Fibroblast of lung (primary cell): Measurements from ENCODE around the gene NFATC3. TPM values are rescaled to one million over a fixed set of nuclear protein-coding genes. Genes with fewer than 3 reads are reported as not detected.

Experiments
- DNase-seq, 2 donors: peaks; one replicate each; pipeline versions ENCODE4 v3.0.0 to v3.0.0-alpha.2; 2010; ENCODE audit warnings: low read depth in 2 of 2
- H2AFZ ChIP-seq: 2 replicates; pipeline ENCODE4 v1.5.1; 2012; ENCODE audit warnings: low read length, control low read depth, inconsistent platforms
- H3K27ac ChIP-seq: 2 replicates; pipeline ENCODE4 v1.5.1; 2011; ENCODE audit warnings: low read length, control low read depth; ENCODE audit not compliant: insufficient read depth
- H3K27me3 ChIP-seq: 2 replicates; pipeline ENCODE4 v1.5.1; 2011; ENCODE audit warnings: mild to moderate bottlenecking, low read length; ENCODE audit not compliant: control insufficient read depth, insufficient read depth
- H3K36me3 ChIP-seq: 2 replicates; pipeline ENCODE4 v1.5.1; 2011; ENCODE audit warnings: low read length; ENCODE audit not compliant: control insufficient read depth, insufficient read depth
- H3K4me1 ChIP-seq: 2 replicates; pipeline ENCODE4 v1.5.1; 2011; ENCODE audit warnings: low read length; ENCODE audit not compliant: control insufficient read depth, insufficient read depth; ENCODE audit errors: extremely low read depth
- H3K4me2 ChIP-seq: 2 replicates; pipeline ENCODE4 v1.5.1; 2011; ENCODE audit warnings: low read length, control low read depth; ENCODE audit not compliant: insufficient read depth; ENCODE audit errors: extremely low read depth
- H3K4me3 ChIP-seq, 4 experiments: fragments of 200-600 bp in 1 of 4; sonication (generic) in 1 of 4; replicated peaks in 1 of 4; 2 replicates each; pipeline ENCODE4 v1.5.1; 2011 to 2016; ENCODE audit warnings: low read length in 4 of 4, low read depth in 3 of 4, mild to moderate bottlenecking in 3 of 4, control low read depth in 2 of 4, inconsistent platforms in 1 of 4, mixed read lengths in 1 of 4; ENCODE audit not compliant: insufficient read depth in 1 of 4; ENCODE audit errors: control extremely low read depth in 1 of 4
- H3K79me2 ChIP-seq: 2 replicates; pipeline ENCODE4 v1.5.1; 2012; ENCODE audit warnings: mild to moderate bottlenecking, low read length, inconsistent platforms; ENCODE audit not compliant: control insufficient read depth, insufficient read depth
- H3K9ac ChIP-seq: 2 replicates; pipeline ENCODE4 v1.5.1; 2011; ENCODE audit warnings: mild to moderate bottlenecking, low read length, control low read depth; ENCODE audit not compliant: insufficient read depth
- H3K9me3 ChIP-seq: 2 replicates; pipeline ENCODE4 v1.5.1; 2012; ENCODE audit warnings: low read depth, low read length; ENCODE audit not compliant: control insufficient read depth, insufficient read depth
- H4K20me1 ChIP-seq: 2 replicates; pipeline ENCODE4 v1.5.1; 2011; ENCODE audit warnings: low read length; ENCODE audit not compliant: control insufficient read depth, insufficient read depth; ENCODE audit errors: extremely low read depth
- EZH2 ChIP-seq: IDR thresholded peaks from 2 replicates; pipeline ENCODE4 v1.5.1; 2012; ENCODE audit warnings: low read length, control low read depth, mild to moderate bottlenecking; ENCODE audit errors: missing control alignments
- polyA plus RNA-seq, 2 donors: library from polyadenylated mRNA; depleted of rRNA in 1 of 2; stranded (reverse) in 1 of 2; unstranded in 1 of 2; fragments of >200 nt; gene quantifications; 2 replicates each; pipeline ENCODE4 v1.2.1, GENCODE V29; 2011 to 2012; ENCODE audit warnings: missing spikeins in 1 of 2
- total RNA-seq: library from RNA; depleted of rRNA; stranded (reverse); fragments of >200 nt; gene quantifications from 2 replicates; pipeline ENCODE4 v1.2.1, GENCODE V29; 2014
- TF ChIP-seq, protein P1 (sequence below), 2 donors: IDR thresholded peaks in 1 of 2; conservative IDR thresholded peaks in 1 of 2; 1 replicate in 1 of 2; 2 replicates in 1 of 2; pipeline ENCODE4 v1.5.1; 2011 to 2012; ENCODE audit warnings: low read length in 2 of 2, control low read depth in 1 of 2, inconsistent platforms in 1 of 2, low read depth in 1 of 2, mild to moderate bottlenecking in 1 of 2

The NFATC3 gene
- total and polyA plus RNA-seq, 2 donors (not counting 1 experiment from before 2014, with no cell fraction given): 9.6 to 10.6 TPM

DNA sequence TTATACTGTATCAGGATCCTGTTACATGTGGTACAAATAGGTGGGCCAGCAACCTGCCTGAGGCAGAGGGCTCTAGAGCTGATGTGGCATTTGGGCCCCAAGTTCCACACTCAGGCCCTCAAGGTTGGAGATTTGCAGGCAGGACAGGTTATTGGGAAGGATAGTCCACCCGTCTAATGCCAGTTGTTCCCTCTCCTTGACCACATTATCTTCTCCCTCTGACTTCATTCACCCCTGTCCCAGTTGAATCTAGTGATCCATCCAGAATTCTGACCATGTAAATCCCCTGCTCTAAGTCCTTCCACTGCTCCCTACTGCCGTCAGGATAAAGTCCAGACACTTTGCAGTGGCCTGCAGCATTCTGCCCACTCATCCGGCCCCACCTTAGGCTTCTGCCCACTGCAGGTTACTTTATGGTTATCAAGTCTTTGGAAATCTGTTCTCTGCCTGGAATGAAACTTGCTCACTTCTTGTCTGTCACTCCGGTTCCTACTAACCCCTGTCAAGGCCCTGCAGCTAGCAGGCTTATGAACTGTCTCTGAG lies 1.9 kb upstream of the NFATC3 start:
- Histone ChIP-seq H3K27me3 (no peaks in the 10 kb centered on the region), H4K20me1 (peaks cover 1% of the 10 kb centered on the region), H3K4me3 (no peak overlapping the region), H2AFZ (no peak overlapping the region), H3K9me3 (no peaks in the 10 kb centered on the region), H3K4me2 (no peak overlapping the region), H3K4me1 (peaks cover 17% of the 10 kb centered on the region), H3K27ac (no peak overlapping the region), H3K9ac (no peak overlapping the region), H3K36me3 (no peaks in the 10 kb centered on the region), H3K79me2 (peaks cover 23% of the 10 kb centered on the region)
- no peak for TF ChIP-seq EZH2
- TF ChIP-seq, protein P1, sequence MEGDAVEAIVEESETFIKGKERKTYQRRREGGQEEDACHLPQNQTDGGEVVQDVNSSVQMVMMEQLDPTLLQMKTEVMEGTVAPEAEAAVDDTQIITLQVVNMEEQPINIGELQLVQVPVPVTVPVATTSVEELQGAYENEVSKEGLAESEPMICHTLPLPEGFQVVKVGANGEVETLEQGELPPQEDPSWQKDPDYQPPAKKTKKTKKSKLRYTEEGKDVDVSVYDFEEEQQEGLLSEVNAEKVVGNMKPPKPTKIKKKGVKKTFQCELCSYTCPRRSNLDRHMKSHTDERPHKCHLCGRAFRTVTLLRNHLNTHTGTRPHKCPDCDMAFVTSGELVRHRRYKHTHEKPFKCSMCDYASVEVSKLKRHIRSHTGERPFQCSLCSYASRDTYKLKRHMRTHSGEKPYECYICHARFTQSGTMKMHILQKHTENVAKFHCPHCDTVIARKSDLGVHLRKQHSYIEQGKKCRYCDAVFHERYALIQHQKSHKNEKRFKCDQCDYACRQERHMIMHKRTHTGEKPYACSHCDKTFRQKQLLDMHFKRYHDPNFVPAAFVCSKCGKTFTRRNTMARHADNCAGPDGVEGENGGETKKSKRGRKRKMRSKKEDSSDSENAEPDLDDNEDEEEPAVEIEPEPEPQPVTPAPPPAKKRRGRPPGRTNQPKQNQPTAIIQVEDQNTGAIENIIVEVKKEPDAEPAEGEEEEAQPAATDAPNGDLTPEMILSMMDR (conservative IDR thresholded peaks at IDR 0.05 in 1 of 2, IDR thresholded peaks at IDR 0.05 in 1 of 2; ENCODE audit: low read depth in 1 of 2, low read length in 2 of 2): no peak
- DNase-seq: no peak

DNA sequence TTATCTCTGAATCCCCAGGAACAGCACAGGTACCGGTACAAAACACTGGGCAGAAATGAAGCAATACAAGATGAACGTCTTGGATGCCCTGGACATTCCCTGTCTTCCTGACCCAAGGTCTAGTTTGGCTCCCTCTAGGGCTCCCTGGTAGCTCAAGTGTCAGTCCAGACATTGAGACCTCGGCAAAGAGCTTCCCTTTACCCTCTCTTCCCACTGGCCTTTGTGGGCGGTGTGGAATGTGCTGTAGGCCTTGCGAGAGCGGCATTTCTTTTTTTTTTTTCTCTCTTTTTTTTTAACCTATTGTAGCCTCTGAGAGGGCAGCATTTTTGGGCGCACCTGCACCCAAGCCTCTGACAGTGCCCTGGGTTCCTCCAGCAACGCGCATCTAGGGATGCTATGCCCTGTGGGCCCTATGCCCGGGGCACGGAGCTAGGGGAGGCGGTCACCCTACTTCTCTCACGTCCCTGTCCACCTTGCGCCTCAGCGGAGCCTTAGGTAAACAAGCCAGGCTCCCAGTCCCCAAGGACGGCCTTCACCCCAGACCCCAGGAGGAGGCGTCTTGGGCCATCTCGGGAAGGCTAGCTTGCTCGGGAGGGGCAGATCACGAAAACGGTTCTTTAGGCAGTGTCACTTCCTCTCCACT lies 1.2 kb upstream of the NFATC3 start:
- TF ChIP-seq, protein P1 (conservative IDR thresholded peaks at IDR 0.05 in 1 of 2, IDR thresholded peaks at IDR 0.05 in 1 of 2; ENCODE audit: low read depth in 1 of 2, low read length in 2 of 2): peak in 1 of 2 donors; percentile 8
- no peak for TF ChIP-seq EZH2
- H2AFZ ChIP-seq: peak overlapping the region; percentile 97
- peak overlapping the region in 3 of 4 experiments; percentile 54 to 62 (median 57) for H3K4me3 ChIP-seq
- H3K9me3 ChIP-seq: no peaks in the 10 kb centered on the region
- peaks cover 1% of the 10 kb centered on the region for H4K20me1 ChIP-seq
- H3K9ac ChIP-seq: peak overlapping the region; percentile 61
- peaks cover 30% of the 10 kb centered on the region for H3K79me2 ChIP-seq
- H3K27ac ChIP-seq: peak overlapping the region; percentile 73
- peak overlapping the region; percentile 98 for H3K4me2 ChIP-seq
- no peaks in the 10 kb centered on the region for H3K27me3 ChIP-seq
- peak; percentile 37 to 46 for DNase-seq
- H3K4me1 ChIP-seq: peaks cover 17% of the 10 kb centered on the region
- no peaks in the 10 kb centered on the region for H3K36me3 ChIP-seq

DNA sequence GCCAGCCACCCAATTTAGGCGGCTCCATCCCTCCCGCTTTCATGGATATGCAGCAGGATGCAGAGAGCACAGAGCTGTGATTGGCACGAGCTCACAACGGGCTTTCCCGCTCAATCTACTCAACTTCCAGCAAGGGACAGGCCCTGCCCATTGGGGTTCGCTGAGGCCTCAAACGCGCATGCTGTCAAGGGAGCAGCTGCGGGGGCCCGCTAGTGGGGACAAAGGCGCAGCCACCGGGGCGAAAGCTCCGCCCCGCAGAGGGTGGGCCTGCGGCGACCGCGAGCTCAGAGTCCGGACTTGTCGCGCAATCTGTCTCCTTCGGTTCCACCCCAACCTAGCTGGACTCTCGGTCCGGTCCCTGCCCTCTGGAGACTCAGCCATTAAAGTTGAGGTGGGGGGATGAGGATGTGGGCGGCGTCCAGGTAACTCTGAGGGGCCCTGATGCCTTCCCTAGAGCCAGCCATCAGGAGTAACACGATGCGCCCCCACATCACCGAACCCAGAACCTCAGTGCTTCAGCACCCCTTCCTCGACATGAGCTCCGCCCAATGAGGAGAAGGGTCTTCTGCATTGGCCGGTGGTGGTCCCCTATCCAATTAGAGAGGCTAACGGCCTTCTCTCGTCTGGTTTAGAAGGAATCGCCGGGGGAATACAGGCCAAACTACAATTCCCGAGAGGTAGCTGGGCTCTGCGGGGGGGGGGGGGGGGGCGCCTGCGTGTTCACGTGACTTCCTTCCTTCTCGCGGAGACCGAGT lies 489 bp upstream of the NFATC3 start:
- Histone ChIP-seq H3K4me2 (peak overlapping the region; percentile 98), H3K4me3 (peak overlapping the region; percentile 53 to 62 (median 56))

More for the DNA sequence above, 489 bp upstream of the NFATC3 start:
- no peak for TF ChIP-seq EZH2
- TF ChIP-seq, protein P1 (conservative IDR thresholded peaks at IDR 0.05 in 1 of 2, IDR thresholded peaks at IDR 0.05 in 1 of 2; ENCODE audit: low read depth in 1 of 2, low read length in 2 of 2): peak in 1 of 2 donors; percentile 11
- peaks cover 16% of the 10 kb centered on the region for H3K4me1 ChIP-seq
- no peaks in the 10 kb centered on the region for H3K9me3 ChIP-seq
- peak; percentile 72 to 82 for DNase-seq
- peaks cover 1% of the 10 kb centered on the region for H4K20me1 ChIP-seq
- peak overlapping the region; percentile 97 for H2AFZ ChIP-seq
- peak overlapping the region; percentile 61 for H3K9ac ChIP-seq
- no peaks in the 10 kb centered on the region for H3K36me3 ChIP-seq
- peaks cover 37% of the 10 kb centered on the region for H3K79me2 ChIP-seq
- H3K27ac ChIP-seq: peak overlapping the region; percentile 73
- H3K27me3 ChIP-seq: no peaks in the 10 kb centered on the region
